Choroid plexus epithelial cell (primary cell): ENCODE data around the gene STYXL2.

Experiments
- DNase-seq: peaks from one replicate; pipeline ENCODE4 v3.0.0-alpha.2; 2010; ENCODE audit warnings: low read depth
- H3K4me3 ChIP-seq: 2 replicates; pipeline ENCODE4 v1.5.1; 2011; ENCODE audit warnings: low read depth, mild to moderate bottlenecking, control low read depth, low read length, moderate library complexity
- CTCF ChIP-seq: conservative IDR thresholded peaks from 2 replicates; pipeline ENCODE4 v1.5.1; 2011; ENCODE audit warnings: low read depth, mild to moderate bottlenecking, control low read depth, inconsistent platforms, low read length, moderate library complexity

The STYXL2 gene

GRCh38 chr1:167137332-167137781 is 43.5 kb downstream of the STYXL2 start:
- no peak for TF ChIP-seq CTCF
- DNase-seq, result no peak
- no peak overlapping the region for H3K4me3 ChIP-seq

- no peak for DNase-seq
- no peak for TF ChIP-seq CTCF
Measured at GRCh38 chr1:167137793-167138510, 44.1 kb downstream of the STYXL2 start.

GRCh38 chr1:167138703-167139102 is 44.8 kb downstream of the STYXL2 start:
- no peak for TF ChIP-seq CTCF
- no peak for DNase-seq
- H3K4me3 ChIP-seq, result no peak overlapping the region

More at GRCh38 chr1:167137793-167138510, 44.1 kb downstream of the STYXL2 start:
- no peak overlapping the region for H3K4me3 ChIP-seq

- no peak for TF ChIP-seq CTCF
- DNase-seq, result no peak
- H3K4me3 ChIP-seq, result no peak overlapping the region
Measured at GRCh38 chr1:167141963-167142362, 48.1 kb downstream of the STYXL2 start.
